CD4-positive, alpha-beta T cell (primary cell): ENCODE data around the gene DOCK6. TPM values are rescaled to one million over a fixed set of nuclear protein-coding genes. Genes with fewer than 3 reads are reported as not detected.

ENCODE experiments used
- ATAC-seq: fragments of 200-7000 bp; cut with Tn5 transposase; one replicate; pipeline ENCODE4 v1.10.0; 2022; ENCODE audit warnings: mild to moderate bottlenecking; ENCODE audit not compliant: poor library complexity
- CTCF ChIA-PET: fragments of 350-600 bp; sonication (Branson Sonifier 250); formaldehyde crosslinking; loops from one replicate; lab custom pipeline; 2021; ENCODE audit warnings: antibody characterized with exemption, inconsistent platforms; lab: Charles Lee
- POLR2A ChIA-PET: fragments of 350-600 bp; sonication (Branson Sonifier 250); formaldehyde crosslinking; loops from one replicate; lab custom pipeline; 2021; ENCODE audit warnings: antibody characterized with exemption, inconsistent platforms; lab: Charles Lee
- DNase-seq, 14 experiments: peaks; one replicate each; pipeline ENCODE4 v3.0.0-alpha.2; 2013 to 2020; ENCODE audit warnings: mixed read lengths in 2 of 14
- H3K27ac ChIP-seq, 2 donors: one replicate each; pipeline versions ENCODE4 v1.5.1 to v1.7.0; 2013; ENCODE audit warnings: low read length in 2 of 2, low read depth in 1 of 2, mild to moderate bottlenecking in 1 of 2
- H3K27me3 ChIP-seq, 2 experiments: 1 replicate in 1 of 2; 2 replicates in 1 of 2; pipeline versions ENCODE4 v1.6.1 to v1.7.0; 2013; ENCODE audit warnings: low read length in 2 of 2, control low read depth in 1 of 2, mild to moderate bottlenecking in 1 of 2, moderate library complexity in 1 of 2; ENCODE audit not compliant: insufficient read depth in 2 of 2, control insufficient read depth in 1 of 2
- H3K36me3 ChIP-seq: one replicate; pipeline ENCODE4 v1.6.1; 2013; ENCODE audit warnings: low read length, control low read depth; ENCODE audit not compliant: insufficient read depth
- H3K4me1 ChIP-seq: one replicate; pipeline ENCODE4 v1.6.1; 2013; ENCODE audit warnings: low read length, control low read depth; ENCODE audit not compliant: insufficient read depth
- H3K4me3 ChIP-seq: one replicate; pipeline ENCODE4 v1.5.1; 2013; ENCODE audit warnings: mild to moderate bottlenecking, low read length, moderate library complexity
- H3K9me3 ChIP-seq, 2 experiments: 1 replicate in 1 of 2; 2 replicates in 1 of 2; pipeline versions ENCODE4 v1.6.1 to v1.7.0; 2013; ENCODE audit warnings: low read length in 2 of 2, mild to moderate bottlenecking in 2 of 2, control low read depth in 1 of 2, moderate library complexity in 1 of 2; ENCODE audit not compliant: control insufficient read depth in 1 of 2, insufficient read depth in 1 of 2
- H3K27ac Mint-ChIP-seq: one replicate; pipeline ENCODE4 v1.8.0; 2020; ENCODE audit warnings: mixed read lengths
- H3K27me3 Mint-ChIP-seq: one replicate; pipeline ENCODE4 v1.8.0; 2021; ENCODE audit warnings: mixed read lengths
- H3K36me3 Mint-ChIP-seq: one replicate; pipeline ENCODE4 v1.8.0; 2021; ENCODE audit warnings: low read depth, mixed read lengths
- H3K4me1 Mint-ChIP-seq: one replicate; pipeline ENCODE4 v1.8.0; 2021; ENCODE audit warnings: low read depth, mixed read lengths
- H3K4me3 Mint-ChIP-seq: one replicate; pipeline ENCODE4 v1.8.0; 2020; ENCODE audit warnings: mild to moderate bottlenecking, mixed read lengths
- H3K9me3 Mint-ChIP-seq: one replicate; pipeline ENCODE4 v1.8.0; 2020; ENCODE audit warnings: mixed read lengths
- intact Hi-C, 2 experiments: fragments of 100-400 bp; cut with DNase I in 1 of 2; cut with micrococcal nuclease in 1 of 2; formaldehyde crosslinking; loops; one replicate each; pipeline versions ENCODE4 v1.15.1 to v1.9.0; 2023 to 2025; cut with DNase I, micrococcal nuclease
- total RNA-seq, 174 experiments: library from RNA in 2 of 174; stranded (reverse) in 2 of 174; gene quantifications; one replicate each; pipeline ENCODE4 v1.2.3 and lab custom pipeline; 2021 to 2026
- TF ChIP-seq, protein P1 (sequence below): fragments of 200-600 bp; IDR thresholded peaks from one replicate; pipeline ENCODE4 v1.8.0; 2022; ENCODE audit warnings: antibody characterized with exemption, mild to moderate bottlenecking

The DOCK6 gene
- total RNA-seq, 2 experiments from 2014 or later = 0.14 to 0.38 TPM

DNA sequence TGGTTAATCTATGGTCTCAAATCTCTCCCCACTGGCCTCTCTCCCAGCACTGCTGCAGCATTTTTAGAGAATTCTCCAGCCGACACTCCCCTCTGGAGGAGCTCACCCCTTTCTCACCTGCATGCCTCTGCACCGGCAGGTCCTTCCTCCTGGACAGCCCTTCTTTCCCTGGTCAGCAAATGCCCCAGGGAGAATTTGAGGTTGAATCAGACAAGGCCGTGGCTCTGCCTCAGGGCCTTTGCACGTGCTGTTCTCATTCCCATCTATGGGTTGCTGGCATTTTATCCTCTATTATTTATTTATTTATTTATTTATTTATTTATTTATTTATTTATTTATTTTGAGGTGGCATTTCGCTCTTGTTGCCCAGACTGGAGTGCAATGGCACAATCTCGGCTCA lies 1.4 kb upstream of the DOCK6 start:
- H3K9me3 Mint-ChIP-seq = no peaks in the 10 kb centered on the region
- ChIA-PET POLR2A (no interaction called here), CTCF (no interaction called here)
- intact Hi-C loops = no loop called here
- ATAC-seq (no peak), DNase-seq (no peak)
- H3K27ac ChIP-seq = no peak overlapping the region
- H3K9me3 ChIP-seq = peaks cover 0 to 11% of the 10 kb centered on the region in 2 experiments
- H3K4me3 Mint-ChIP-seq = no peak overlapping the region
- peaks cover 36 to 41% of the 10 kb centered on the region in 2 experiments for H3K27me3 ChIP-seq
- no peaks in the 10 kb centered on the region for H3K36me3 ChIP-seq
- no peaks in the 10 kb centered on the region for H3K4me1 Mint-ChIP-seq
- H3K27me3 Mint-ChIP-seq = peaks cover 71% of the 10 kb centered on the region
- no peak overlapping the region for H3K4me3 ChIP-seq
- TF ChIP-seq, protein P1, sequence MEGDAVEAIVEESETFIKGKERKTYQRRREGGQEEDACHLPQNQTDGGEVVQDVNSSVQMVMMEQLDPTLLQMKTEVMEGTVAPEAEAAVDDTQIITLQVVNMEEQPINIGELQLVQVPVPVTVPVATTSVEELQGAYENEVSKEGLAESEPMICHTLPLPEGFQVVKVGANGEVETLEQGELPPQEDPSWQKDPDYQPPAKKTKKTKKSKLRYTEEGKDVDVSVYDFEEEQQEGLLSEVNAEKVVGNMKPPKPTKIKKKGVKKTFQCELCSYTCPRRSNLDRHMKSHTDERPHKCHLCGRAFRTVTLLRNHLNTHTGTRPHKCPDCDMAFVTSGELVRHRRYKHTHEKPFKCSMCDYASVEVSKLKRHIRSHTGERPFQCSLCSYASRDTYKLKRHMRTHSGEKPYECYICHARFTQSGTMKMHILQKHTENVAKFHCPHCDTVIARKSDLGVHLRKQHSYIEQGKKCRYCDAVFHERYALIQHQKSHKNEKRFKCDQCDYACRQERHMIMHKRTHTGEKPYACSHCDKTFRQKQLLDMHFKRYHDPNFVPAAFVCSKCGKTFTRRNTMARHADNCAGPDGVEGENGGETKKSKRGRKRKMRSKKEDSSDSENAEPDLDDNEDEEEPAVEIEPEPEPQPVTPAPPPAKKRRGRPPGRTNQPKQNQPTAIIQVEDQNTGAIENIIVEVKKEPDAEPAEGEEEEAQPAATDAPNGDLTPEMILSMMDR = no peak
- no peaks in the 10 kb centered on the region for H3K36me3 Mint-ChIP-seq
- no peak overlapping the region for H3K27ac Mint-ChIP-seq
- peaks cover 13% of the 10 kb centered on the region for H3K4me1 ChIP-seq

DNA sequence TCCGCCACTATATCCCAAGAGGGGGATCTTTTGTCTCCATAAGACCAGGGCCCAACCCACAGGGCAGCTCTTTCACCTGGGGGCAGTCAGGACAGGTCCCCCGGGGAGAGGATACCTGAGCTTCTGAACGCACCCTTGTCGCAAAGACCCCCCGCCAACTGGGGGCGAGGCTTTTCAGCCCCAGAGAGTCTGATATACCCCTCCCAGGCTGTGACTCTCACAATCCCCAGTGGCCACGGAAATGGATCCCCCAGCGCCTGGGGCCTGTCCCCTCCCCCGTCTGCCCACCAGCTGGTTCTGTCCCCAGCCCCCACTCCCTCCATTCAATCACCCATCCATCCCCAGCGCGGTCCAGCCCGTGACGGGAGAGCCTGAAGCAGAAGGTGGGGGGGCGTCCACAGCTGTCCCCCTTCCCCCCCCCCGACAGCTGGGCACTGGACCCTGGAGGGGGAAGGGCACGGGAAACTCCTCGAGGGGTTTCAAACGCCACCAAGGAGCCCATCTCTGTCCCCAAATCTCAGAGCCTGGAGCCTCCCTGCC lies 823 bp downstream of the DOCK6 start:
- TF ChIP-seq, protein P1 = no peak
- DNase-seq (no peak), ATAC-seq (no peak)
- intact Hi-C loops = no loop called here
- Histone ChIP-seq H3K9me3 (peaks cover 0 to 11% of the 10 kb centered on the region in 2 experiments), H3K27me3 (peaks cover 31 to 32% of the 10 kb centered on the region in 2 experiments), H3K4me1 (peaks cover 13% of the 10 kb centered on the region), H3K4me3 (peak overlapping the region; percentile 29), H3K36me3 (no peaks in the 10 kb centered on the region), H3K27ac (no peak overlapping the region)
- Mint-ChIP-seq H3K36me3 (no peaks in the 10 kb centered on the region), H3K9me3 (no peaks in the 10 kb centered on the region), H3K27me3 (peaks cover 58% of the 10 kb centered on the region), H3K4me3 (no peak overlapping the region), H3K4me1 (no peaks in the 10 kb centered on the region), H3K27ac (no peak overlapping the region)
- ChIA-PET POLR2A (no interaction called here), CTCF (no interaction called here)

- no peaks in the 10 kb centered on the region for H3K4me1 Mint-ChIP-seq
- ChIA-PET CTCF (no interaction called here), POLR2A (no interaction called here)
- Histone ChIP-seq H3K27ac (no peak overlapping the region), H3K27me3 (peaks cover 31 to 32% of the 10 kb centered on the region in 2 experiments), H3K36me3 (no peaks in the 10 kb centered on the region), H3K4me1 (peaks cover 13% of the 10 kb centered on the region), H3K9me3 (peaks cover 0 to 11% of the 10 kb centered on the region in 2 experiments), H3K4me3 (no peak overlapping the region)
- no peaks in the 10 kb centered on the region for H3K9me3 Mint-ChIP-seq
- intact Hi-C loops = no loop called here
- ATAC-seq (no peak), DNase-seq (no peak)
- H3K36me3 Mint-ChIP-seq = no peaks in the 10 kb centered on the region
- no peak overlapping the region for H3K27ac Mint-ChIP-seq
- TF ChIP-seq, protein P1 = no peak
- peak overlapping the region; percentile 57 for H3K4me3 Mint-ChIP-seq
- H3K27me3 Mint-ChIP-seq = peaks cover 53% of the 10 kb centered on the region
Measured at GRCh38 chr19:11260996-11261395, 1.3 kb downstream of the DOCK6 start.
